RPMI7951 (cell line): Measurements from ENCODE around the gene TOR2A. TPM values are rescaled to one million over a fixed set of nuclear protein-coding genes. Genes with fewer than 3 reads are reported as not detected.
A peak's percentile ranks its signal among the peaks of the same experiment; 100 is the strongest.

Experiments
- DNase-seq: peaks from one replicate; pipeline ENCODE4 v3.0.0-alpha.2; 2012; ENCODE audit warnings: low read depth
- total RNA-seq: library from RNA; depleted of rRNA; stranded (reverse); fragments of >200 nt; shearing (Covaris generic); gene quantifications from 2 replicates; pipeline ENCODE4 v1.2.3, GENCODE V29; 2014; rRNA removed

TOR2A gene
- total RNA-seq, 1 experiment from 2014 or later: 6.6 TPM

GRCh38 chr9:127698985-127699670, 36.0 kb downstream of the TOR2A start:
- DNase-seq: peak; percentile 96

DNA sequence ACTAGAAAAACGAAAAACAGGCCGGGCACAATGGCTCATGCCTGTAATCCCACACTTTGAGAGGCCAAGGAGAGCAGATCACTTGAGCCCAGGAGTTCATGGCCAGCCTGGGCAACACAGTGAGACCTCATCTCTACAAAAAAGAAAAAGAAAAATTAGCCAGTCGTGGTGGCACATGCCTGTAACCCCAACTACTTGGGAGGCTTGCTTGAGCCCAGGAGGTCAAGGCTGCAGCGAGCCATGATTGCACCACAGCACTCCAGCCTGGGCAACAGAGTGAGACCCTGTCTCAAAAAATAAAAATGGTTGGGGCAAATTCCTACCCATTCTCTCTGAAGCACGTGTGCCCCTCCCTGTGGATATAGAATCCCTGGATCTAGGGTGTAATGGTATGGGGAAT, 36.7 kb downstream of the TOR2A start:
- DNase-seq: no peak

- DNase-seq: no peak
Measured at GRCh38 chr9:127697575-127697974, 37.5 kb downstream of the TOR2A start.

GRCh38 chr9:127694890-127695720, 40.0 kb downstream of the TOR2A start:
- DNase-seq: no peak

- no peak for DNase-seq
Measured at GRCh38 chr9:127693697-127694096, 41.4 kb downstream of the TOR2A start.

- no peak for DNase-seq
Measured at GRCh38 chr9:127693143-127693542, 42.0 kb downstream of the TOR2A start.

DNA sequence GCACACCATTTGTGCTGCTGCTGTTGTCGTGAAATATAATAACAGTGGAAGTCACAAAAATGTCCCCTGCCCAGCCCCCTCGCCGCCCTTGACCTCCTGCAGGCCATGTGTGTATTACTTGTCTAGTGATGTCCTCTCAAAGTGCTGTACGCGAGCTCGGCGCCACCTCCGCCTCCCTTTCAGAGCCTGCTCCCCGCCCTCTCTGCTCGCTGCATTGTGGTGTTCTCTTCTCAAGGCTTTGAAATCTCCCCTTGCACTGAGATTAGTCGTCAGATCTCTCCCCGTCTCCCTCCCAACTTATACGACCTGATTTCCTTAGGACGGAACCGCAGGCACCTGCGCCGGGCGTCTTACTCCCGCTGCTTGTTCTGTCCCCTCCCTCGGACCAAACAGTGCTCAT, 43.0 kb downstream of the TOR2A start:
- no peak for DNase-seq

GRCh38 chr9:127690735-127691134, 44.4 kb downstream of the TOR2A start:
- no peak for DNase-seq

GRCh38 chr9:127689329-127690000, 45.6 kb downstream of the TOR2A start:
- DNase-seq: peak; percentile 71

GRCh38 chr9:127686461-127687393, 48.4 kb downstream of the TOR2A start:
- no peak for DNase-seq

DNA sequence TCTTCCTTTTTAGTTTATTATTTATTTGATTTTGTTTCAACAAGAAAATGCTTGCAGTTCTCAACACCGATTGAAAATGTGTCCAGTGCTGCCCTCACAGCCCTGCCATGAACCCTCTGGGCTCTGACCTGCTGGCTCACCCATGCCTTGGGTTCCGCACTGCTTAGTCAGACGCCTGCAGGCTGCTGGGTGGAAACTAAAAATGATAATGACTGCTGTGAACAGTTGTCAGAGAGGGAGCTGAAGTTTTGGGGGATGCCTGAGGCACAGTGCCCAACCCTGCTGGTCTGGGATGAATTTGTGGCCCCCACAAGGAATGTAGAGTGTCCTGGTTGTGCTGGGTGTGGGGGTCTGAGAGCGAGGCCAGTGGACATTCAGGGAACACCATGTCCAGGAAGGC, 50.5 kb downstream of the TOR2A start:
- peak; percentile 82 for DNase-seq

GRCh38 chr9:127683723-127684122, 51.4 kb downstream of the TOR2A start:
- peak; percentile 54 for DNase-seq

DNA sequence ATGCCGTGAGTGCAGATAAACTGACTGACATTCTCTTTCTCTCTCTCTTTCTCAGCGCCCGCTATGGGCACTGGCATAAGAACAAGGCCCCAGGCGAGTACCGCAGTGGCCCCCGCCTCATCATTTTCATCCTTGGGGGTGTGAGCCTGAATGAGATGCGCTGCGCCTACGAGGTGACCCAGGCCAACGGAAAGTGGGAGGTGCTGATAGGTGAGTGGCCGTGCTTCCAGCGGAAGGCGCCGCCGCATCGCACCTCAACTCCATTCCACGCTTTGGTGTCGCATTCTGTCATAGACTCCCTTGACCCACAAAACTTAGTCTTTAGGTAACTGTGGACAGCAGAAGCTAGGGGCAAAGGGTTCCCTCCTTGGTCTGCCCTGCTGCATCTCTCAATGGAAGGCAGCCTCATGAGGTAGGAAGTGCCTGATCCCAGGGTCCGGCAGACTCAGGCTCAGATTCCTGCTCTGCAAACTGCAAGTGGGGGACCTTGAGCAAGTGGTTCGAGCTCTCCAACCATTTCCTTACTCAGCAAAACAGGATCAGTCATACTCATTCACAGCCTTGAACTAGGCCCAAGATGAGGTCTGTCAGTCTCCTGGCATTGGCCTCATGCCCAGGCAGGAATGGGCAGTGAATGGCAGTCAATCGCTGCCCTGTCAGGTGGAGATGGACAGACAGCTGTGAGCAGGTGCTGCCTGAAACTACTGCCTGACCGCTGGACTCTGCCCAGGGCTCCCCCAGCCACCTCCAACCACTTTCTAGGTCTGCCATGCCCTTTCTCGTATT, 52.5 kb downstream of the TOR2A start:
- DNase-seq: no peak

Other genes starting within 250 kb of the TOR2A start
- gene STXBP1, start 123.0 kb downstream of the TOR2A start, total RNA-seq: 10.3 and 12.4 TPM in 2 replicates
- gene CFAP157, start 28.3 kb downstream of the TOR2A start, total RNA-seq: not detected in 2 replicates
- 15.6 and 27.0 TPM in 2 replicates for gene PTRH1, start 19.6 kb downstream of the TOR2A start, total RNA-seq
- not detected in 2 replicates for gene TTC16, start 19.2 kb downstream of the TOR2A start, total RNA-seq
- 0.12 and 0.29 TPM in 2 replicates for gene SH2D3C, start 43.4 kb upstream of the TOR2A start, total RNA-seq
- gene CDK9, start 50.7 kb upstream of the TOR2A start, total RNA-seq: 15.6 and 20.7 TPM in 2 replicates
- 29.7 and 38.4 TPM in 2 replicates for gene FPGS, start 67.6 kb upstream of the TOR2A start, total RNA-seq
- 32.1 and 34.8 TPM in 2 replicates for gene ENG, start 119.4 kb upstream of the TOR2A start, total RNA-seq
- gene AK1, start 142.4 kb upstream of the TOR2A start, total RNA-seq: 57.7 and 61.9 TPM in 2 replicates
- gene ST6GALNAC6, start 164.3 kb upstream of the TOR2A start, total RNA-seq: 15.7 and 20.1 TPM in 2 replicates
- 10.5 and 14.0 TPM in 2 replicates for gene ST6GALNAC4, start 181.7 kb upstream of the TOR2A start, total RNA-seq
- gene PIP5KL1, start 195.5 kb upstream of the TOR2A start, total RNA-seq: 0.24 and 1.2 TPM in 2 replicates
- gene DPM2, start 202.6 kb upstream of the TOR2A start, total RNA-seq: 37.1 and 50.1 TPM in 2 replicates
- 2.8 and 5.4 TPM in 2 replicates for gene EEIG1, start 245.7 kb upstream of the TOR2A start, total RNA-seq